Neural progenitor cell (in vitro differentiated cells): ENCODE measurements around the gene SEC14L6.

Source experiments
- CTCF ChIP-seq: fragments of 200-600 bp; sonication (generic); IDR thresholded peaks from 2 replicates; pipeline ENCODE4 v1.5.1; 2017; ENCODE audit warnings: antibody characterized with exemption, mild to moderate bottlenecking
- EZH2 ChIP-seq: fragments of 200-600 bp; sonication (generic); IDR thresholded peaks from 2 replicates; pipeline ENCODE4 v1.6.1; 2017; ENCODE audit warnings: antibody characterized with exemption, mild to moderate bottlenecking, moderate library complexity
- EZH2phosphoT487 ChIP-seq: fragments of 200-600 bp; sonication (generic); IDR thresholded peaks from 2 replicates; pipeline ENCODE4 v1.6.1; 2017; ENCODE audit warnings: antibody characterized with exemption

DNA sequence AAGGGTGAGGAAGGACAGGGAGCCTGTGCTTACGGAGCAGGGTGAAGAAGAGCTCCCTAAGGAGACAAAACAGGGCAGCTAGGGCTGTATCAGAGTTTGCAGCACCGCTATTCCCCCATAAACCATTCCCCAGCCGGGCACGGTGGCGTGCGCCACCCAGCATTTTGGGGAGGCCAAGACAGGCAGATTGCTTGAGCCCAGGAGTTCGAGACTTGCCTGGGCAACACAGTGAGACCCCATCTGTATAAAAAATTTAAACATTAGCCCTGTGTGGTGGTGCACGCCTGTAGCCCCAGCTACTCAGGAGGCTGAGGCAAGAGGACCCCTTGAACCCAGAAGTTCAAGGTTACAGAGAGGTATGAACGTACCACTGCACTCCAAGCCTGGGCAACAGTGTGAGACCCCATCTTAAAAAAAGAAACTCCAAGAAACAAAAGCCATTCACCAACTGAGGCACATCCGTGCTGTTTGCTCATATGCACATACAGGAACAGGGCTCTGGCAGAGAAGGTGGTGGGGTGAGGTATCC lies 23.2 kb upstream of the SEC14L6 start:
- TF ChIP-seq CTCF (no peak), EZH2 (no peak), EZH2phosphoT487 (no peak)
